H1 (cell line): ENCODE measurements around the gene BRINP3. TPM values are rescaled to one million over a fixed set of nuclear protein-coding genes. Genes with fewer than 3 reads are reported as not detected.

ENCODE experiments used
- CTCF ChIA-PET: fragments of 300-600 bp; sonication (Branson Sonifier 250); formaldehyde crosslinking; loops from one replicate; lab custom pipeline; 2021; ENCODE audit not compliant: partially characterized antibody; lab: Charles Lee
- POLR2A ChIA-PET: fragments of 300-600 bp; sonication (Branson Sonifier 250); formaldehyde crosslinking; loops from one replicate; lab custom pipeline; 2021; ENCODE audit warnings: inconsistent platforms; ENCODE audit not compliant: partially characterized antibody; lab: Charles Lee
- DNase-seq, 2 experiments: peaks; one replicate each; pipeline versions ENCODE4 v3.0.0 to v3.0.0-alpha.2; 2010 to 2022; ENCODE audit warnings: low spot score in 2 of 2, low read depth in 1 of 2, mixed read lengths in 1 of 2
- FAIRE-seq: peaks from 2 replicates; lab custom pipeline; 2011; peaks lifted over from hg19 to GRCh38; lab: Jason Lieb, UNC
- H2AFZ ChIP-seq: 2 replicates; pipeline ENCODE4 v1.8.1; 2012; ENCODE audit warnings: low read length, inconsistent platforms
- H2AK5ac ChIP-seq: 2 replicates; pipeline ENCODE4 v1.6.1; 2013; ENCODE audit warnings: low read depth, low read length
- H2BK120ac ChIP-seq: replicated peaks from 2 replicates; pipeline ENCODE3; 2013; ENCODE audit warnings: low read depth, low read length, inconsistent platforms
- H2BK12ac ChIP-seq: 2 replicates; pipeline ENCODE4 v1.6.1; 2013; ENCODE audit warnings: low read depth, low read length
- H2BK15ac ChIP-seq: 2 replicates; pipeline ENCODE4 v1.6.1; 2013; ENCODE audit warnings: low read length
- H2BK20ac ChIP-seq: 2 replicates; pipeline ENCODE4 v1.6.1; 2013; ENCODE audit warnings: low read length
- H2BK5ac ChIP-seq: 2 replicates; pipeline ENCODE4 v1.6.1; 2013; ENCODE audit warnings: low read depth, low read length
- H3K14ac ChIP-seq: 2 replicates; pipeline ENCODE4 v1.6.1; 2013; ENCODE audit warnings: inconsistent platforms; ENCODE audit not compliant: insufficient read length
- H3K18ac ChIP-seq: 2 replicates; pipeline ENCODE4 v1.6.1; 2013; ENCODE audit warnings: low read length; ENCODE audit errors: extremely low read depth
- H3K23ac ChIP-seq: 2 replicates; pipeline ENCODE4 v1.6.1; 2013; ENCODE audit warnings: inconsistent platforms; ENCODE audit not compliant: insufficient read length
- H3K23me2 ChIP-seq: 2 replicates; pipeline ENCODE4 v1.6.1; 2013; ENCODE audit warnings: low read depth, low read length
- H3K27ac ChIP-seq: 2 replicates; pipeline ENCODE4 v1.6.1; 2011; ENCODE audit warnings: low read depth, low read length, inconsistent platforms
- H3K27me3 ChIP-seq, 4 experiments: replicated peaks in 1 of 4; 1 replicate in 1 of 4; 2 replicates in 3 of 4; pipeline versions ENCODE4 v1.6.1 to v1.8.1; 2011 to 2013; ENCODE audit warnings: low read length in 3 of 4, mild to moderate bottlenecking in 3 of 4, inconsistent platforms in 2 of 4, mixed read lengths in 2 of 4, moderate library complexity in 1 of 4; ENCODE audit not compliant: control insufficient read depth in 3 of 4, insufficient read depth in 3 of 4; ENCODE audit errors: extremely low read depth in 1 of 4
- H3K36me3 ChIP-seq, 4 experiments: 2 replicates each; pipeline versions ENCODE4 v1.6.1 to v1.8.1; 2011 to 2013; ENCODE audit warnings: mild to moderate bottlenecking in 4 of 4, low read length in 3 of 4, moderate library complexity in 2 of 4, control low read depth in 1 of 4, inconsistent platforms in 1 of 4; ENCODE audit not compliant: insufficient read depth in 4 of 4, control insufficient read depth in 2 of 4
- H3K4ac ChIP-seq: replicated peaks from 2 replicates; pipeline ENCODE3; 2013; ENCODE audit warnings: low read length, low read depth, mixed read lengths, inconsistent platforms; ENCODE audit not compliant: insufficient read length
- H3K4me1 ChIP-seq, 4 experiments: replicated peaks in 1 of 4; 1 replicate in 1 of 4; 2 replicates in 3 of 4; pipeline versions ENCODE4 v1.6.1 to v1.8.1; 2011 to 2013; ENCODE audit warnings: low read length in 3 of 4, inconsistent platforms in 2 of 4, mixed read lengths in 1 of 4; ENCODE audit not compliant: insufficient read depth in 4 of 4, control insufficient read depth in 3 of 4
- H3K4me2 ChIP-seq, 2 experiments: 2 replicates each; pipeline versions ENCODE4 v1.6.1 to v1.8.1; 2011 to 2013; ENCODE audit warnings: low read depth in 2 of 2, low read length in 2 of 2, control low read depth in 1 of 2, inconsistent platforms in 1 of 2, mild to moderate bottlenecking in 1 of 2; ENCODE audit not compliant: insufficient read depth in 1 of 2
- H3K4me3 ChIP-seq, 4 experiments: fragments of 200-600, 300-600 bp in 1 of 4; sonication (generic), shearing (Covaris generic), sonication (Bioruptor Twin) in 1 of 4; 2 replicates each; pipeline versions ENCODE4 v1.5.1 to v1.8.1; 2011 to 2016; ENCODE audit warnings: low read length in 4 of 4, low read depth in 3 of 4, control low read depth in 2 of 4, inconsistent platforms in 2 of 4, mild to moderate bottlenecking in 2 of 4, mixed read lengths in 1 of 4, moderate library complexity in 1 of 4; ENCODE audit not compliant: insufficient read depth in 2 of 4; ENCODE audit errors: extremely low read depth in 1 of 4
- H3K56ac ChIP-seq: replicated peaks from 2 replicates; pipeline ENCODE3; 2013; ENCODE audit warnings: low read depth, mild to moderate bottlenecking, mixed read lengths, low read length, inconsistent platforms; ENCODE audit not compliant: insufficient read length
- H3K79me1 ChIP-seq: 2 replicates; pipeline ENCODE4 v1.6.1; 2013; ENCODE audit warnings: low read depth, low read length, control low read depth
- H3K79me2 ChIP-seq, 2 experiments: 2 replicates each; pipeline versions ENCODE4 v1.6.1 to v1.8.1; 2012 to 2013; ENCODE audit warnings: low read length in 2 of 2, mild to moderate bottlenecking in 2 of 2, inconsistent platforms in 1 of 2; ENCODE audit not compliant: insufficient read depth in 2 of 2, control insufficient read depth in 1 of 2
- H3K9ac ChIP-seq, 4 experiments: replicated peaks in 1 of 4; 1 replicate in 1 of 4; 2 replicates in 3 of 4; pipeline versions ENCODE4 v1.6.1 to v1.8.1; 2011 to 2013; ENCODE audit warnings: low read depth in 3 of 4, low read length in 3 of 4, control low read depth in 2 of 4, mild to moderate bottlenecking in 2 of 4, moderate library complexity in 2 of 4, inconsistent platforms in 1 of 4; ENCODE audit errors: extremely low read depth in 1 of 4
- H3K9me3 ChIP-seq, 2 experiments: 2 replicates each; pipeline versions ENCODE4 v1.6.1 to v1.8.1; 2012 to 2013; ENCODE audit warnings: mild to moderate bottlenecking in 2 of 2, moderate library complexity in 2 of 2, control low read depth in 1 of 2, inconsistent platforms in 1 of 2, low read depth in 1 of 2, low read length in 1 of 2, mixed read lengths in 1 of 2; ENCODE audit not compliant: insufficient read depth in 2 of 2
- H4K20me1 ChIP-seq, 2 experiments: replicated peaks in 1 of 2; 2 replicates each; pipeline versions ENCODE3 to v1.8.1; 2011 to 2013; ENCODE audit warnings: inconsistent platforms in 2 of 2, low read length in 2 of 2, mild to moderate bottlenecking in 1 of 2; ENCODE audit not compliant: insufficient read depth in 2 of 2, control insufficient read depth in 1 of 2
- H4K5ac ChIP-seq: 2 replicates; pipeline ENCODE4 v1.6.1; 2013; ENCODE audit warnings: low read length, low read depth, mixed read lengths, inconsistent platforms; ENCODE audit not compliant: insufficient read length
- H4K8ac ChIP-seq: 2 replicates; pipeline ENCODE4 v1.8.0; 2013; ENCODE audit warnings: mild to moderate bottlenecking, moderate library complexity, low read length, inconsistent platforms; ENCODE audit not compliant: insufficient read depth; ENCODE audit errors: extremely low read depth
- H4K91ac ChIP-seq: replicated peaks from 2 replicates; pipeline ENCODE3; 2013; ENCODE audit warnings: low read length, mixed read lengths, inconsistent platforms; ENCODE audit not compliant: insufficient read length
- CBX8 ChIP-seq: fragments of 300-800, 300-1000 bp; sonication (generic); IDR thresholded peaks from 2 replicates; pipeline ENCODE4 v1.7.1; 2016; ENCODE audit warnings: low read depth, low read length, borderline replicate concordance
- CEBPB ChIP-seq: IDR thresholded peaks from 2 replicates; pipeline ENCODE4 v1.6.1; 2012; ENCODE audit warnings: low read depth, low read length
- CHD1 ChIP-seq: IDR thresholded peaks from 2 replicates; pipeline ENCODE4 v1.6.1; 2012; ENCODE audit warnings: low read depth, low read length, improper control_type of control experiment
- CTBP2 ChIP-seq: IDR thresholded peaks from 2 replicates; pipeline ENCODE4 v1.7.0; 2011; ENCODE audit warnings: borderline replicate concordance, mild to moderate bottlenecking, moderate library complexity, mixed read lengths, low read length; ENCODE audit not compliant: insufficient read depth, insufficient read length
- EZH2 ChIP-seq: fragments of 200-600 bp; sonication (generic); IDR thresholded peaks from 2 replicates; pipeline ENCODE4 v1.7.1; 2012; ENCODE audit warnings: low read depth, mild to moderate bottlenecking, moderate library complexity, low read length, inconsistent platforms; ENCODE audit not compliant: severe bottlenecking
- GABPA ChIP-seq: IDR thresholded peaks from 2 replicates; pipeline ENCODE4 v1.6.1; 2011; ENCODE audit warnings: mild to moderate bottlenecking, low read length, moderate library complexity, borderline replicate concordance; ENCODE audit not compliant: insufficient read depth
- GTF2F1 ChIP-seq: IDR thresholded peaks from 2 replicates; pipeline ENCODE4 v1.6.1; 2012; ENCODE audit warnings: low read depth, low read length, improper control_type of control experiment, borderline replicate concordance
- JUN ChIP-seq: IDR thresholded peaks from 2 replicates; pipeline ENCODE4 v1.6.1; 2011; ENCODE audit warnings: low read depth, mild to moderate bottlenecking, improper control_type of control experiment, low read length
- JUND ChIP-seq: IDR thresholded peaks from 2 replicates; pipeline ENCODE4 v1.6.1; 2011; ENCODE audit warnings: mild to moderate bottlenecking, improper control_type of control experiment, low read length
- KDM4A ChIP-seq: IDR thresholded peaks from one replicate; pipeline ENCODE4 v1.7.1; 2012; ENCODE audit warnings: low read depth, mild to moderate bottlenecking, moderate library complexity, low read length, inconsistent platforms; ENCODE audit not compliant: severe bottlenecking
- KDM5A ChIP-seq: fragments of 200-600 bp; IDR thresholded peaks from 2 replicates; pipeline ENCODE4 v1.7.1; 2012; ENCODE audit warnings: mild to moderate bottlenecking, low read length, inconsistent platforms, mixed read lengths
- POLR2AphosphoS5 ChIP-seq: IDR thresholded peaks from 2 replicates; pipeline ENCODE4 v1.6.1; 2011; ENCODE audit warnings: low read depth, low read length
- RAD21 ChIP-seq, 2 experiments: IDR thresholded peaks in 1 of 2; conservative IDR thresholded peaks in 1 of 2; 2 replicates each; pipeline ENCODE4 v1.6.1; 2011; ENCODE audit warnings: low read depth in 2 of 2, low read length in 2 of 2, improper control_type of control experiment in 1 of 2, inconsistent platforms in 1 of 2, mild to moderate bottlenecking in 1 of 2, moderate library complexity in 1 of 2
- SP2 ChIP-seq: IDR thresholded peaks from 2 replicates; pipeline ENCODE4 v1.6.1; 2012; ENCODE audit warnings: mild to moderate bottlenecking, low read length, inconsistent platforms
- SP4 ChIP-seq: IDR thresholded peaks from 2 replicates; pipeline ENCODE4 v1.6.1; 2012; ENCODE audit warnings: low read length, inconsistent platforms
- WGBS, 2 experiments: shearing (Covaris generic) in 1 of 2; methylation state at CpG; one replicate each; pipeline versions ENCODE4 v1.1.6 to v1.1.7; 2013 to 2015; ENCODE audit warnings: low lambda C conversion rate in 2 of 2, mixed read lengths in 2 of 2, inconsistent platforms in 1 of 2, low coverage in 1 of 2, missing lambda C conversion rate in 1 of 2; ENCODE audit not compliant: insufficient replicate concordance in 2 of 2, insufficient coverage in 1 of 2, insufficient read length in 1 of 2; ENCODE audit errors: extremely low coverage in 1 of 2, missing lambda C conversion rate in 1 of 2; 5-methylcytosine and 5-hydroxymethylcytosine counted together
- polyA plus RNA-seq, 7 experiments: library from polyadenylated mRNA; depleted of rRNA in 3 of 7; stranded (reverse) in 5 of 7; unstranded in 2 of 7; fragments of >200 nt in 5 of 7; fragments of 200-250 nt in 2 of 7; gene quantifications; 1 replicate in 5 of 7; 2 replicates in 1 of 7; 4 replicates in 1 of 7; pipeline versions ENCODE4 v1.2.1 to v1.2.3, GENCODE V29; 2011 to 2013; ENCODE audit warnings: missing spikeins in 2 of 7, mixed read lengths in 2 of 7
- total RNA-seq: library from RNA; stranded (reverse); fragmentation: NEBNext Ultra II Directional; extraction: Animal tissue kit (Norgen Biotek cat#: 25700); gene quantifications from 2 replicates; pipeline ENCODE4 v1.2.1, GENCODE V29; 2021

Gene BRINP3
- total and polyA plus RNA-seq, 2 of the 8 experiments (the other 6 are each of a cell fraction or from before 2014, with no cell fraction given): not detected

DNA sequence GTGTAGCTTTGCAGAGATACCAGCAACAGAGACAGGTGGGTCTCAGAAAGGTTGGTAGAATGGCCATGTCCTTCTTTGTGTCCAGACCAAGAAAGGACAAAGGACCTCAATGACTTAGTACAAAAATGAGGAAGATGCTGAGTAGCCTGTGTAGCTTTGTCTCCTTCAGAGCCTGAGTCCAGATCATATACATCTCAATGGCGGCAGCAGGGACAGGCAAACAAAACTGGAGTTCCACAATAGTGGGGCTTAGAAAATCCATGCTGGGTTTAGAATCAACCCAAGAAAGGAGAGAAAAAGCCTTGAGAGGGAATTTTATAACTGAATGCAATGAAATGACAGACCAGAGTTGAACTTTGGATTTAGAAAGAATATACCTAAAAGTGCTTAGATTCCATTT, 339.0 kb downstream of the BRINP3 start:
- no peak overlapping the region for H3K4me2 ChIP-seq
- H3K79me2 ChIP-seq: no peaks in the 10 kb centered on the region
- H4K91ac ChIP-seq: no peak overlapping the region
- H4K20me1 ChIP-seq: no peaks in the 10 kb centered on the region
- H2BK12ac ChIP-seq: no peak overlapping the region
- H3K9me3 ChIP-seq: no peaks in the 10 kb centered on the region
- H2AFZ ChIP-seq: 0 out of 2 replicates have a peak overlapping the region, but pooled peaks have one; percentile 21
- no peak overlapping the region for H3K4ac ChIP-seq
- FAIRE-seq (no peak), DNase-seq (no peak)
- H3K56ac ChIP-seq: no peak overlapping the region
- no peak overlapping the region for H3K18ac ChIP-seq
- H3K23ac ChIP-seq: no peak overlapping the region
- no peak overlapping the region for H3K27ac ChIP-seq
- WGBS, 2 experiments: 83% methylated on average over 1 of the region's 1 CpG; no CpG with 5 or more reads in 1 of the 2 experiments
- no peaks in the 10 kb centered on the region for H3K27me3 ChIP-seq
- ChIA-PET POLR2A (no interaction called here), CTCF (no interaction called here)
- no peak overlapping the region for H2BK15ac ChIP-seq
- no peak overlapping the region for H2BK5ac ChIP-seq
- H3K4me3 ChIP-seq: no peak overlapping the region
- no peak overlapping the region for H2BK20ac ChIP-seq
- H4K5ac ChIP-seq: no peak overlapping the region
- H3K36me3 ChIP-seq: no peaks in the 10 kb centered on the region
- no peak overlapping the region for H3K14ac ChIP-seq
- no peaks in the 10 kb centered on the region for H3K79me1 ChIP-seq
- no peaks in the 10 kb centered on the region for H3K4me1 ChIP-seq
- H2AK5ac ChIP-seq: no peak overlapping the region
- no peaks in the 10 kb centered on the region for H3K23me2 ChIP-seq
- H4K8ac ChIP-seq: no peak overlapping the region
- H3K9ac ChIP-seq: no peak overlapping the region
- no peak overlapping the region for H2BK120ac ChIP-seq
- TF ChIP-seq CEBPB: no peak
- no peak for TF ChIP-seq CBX8
- no peak for TF ChIP-seq SP4
- TF ChIP-seq EZH2: no peak
- no peak for TF ChIP-seq JUND
- TF ChIP-seq SP2: no peak
- no peak for TF ChIP-seq GABPA
- TF ChIP-seq RAD21 (IDR thresholded peaks at IDR 0.05 in 1 of 2, conservative IDR thresholded peaks at IDR 0.05 in 1 of 2; ENCODE audit: low read depth in 2 of 2, low read length in 2 of 2): no peak
- TF ChIP-seq CHD1: no peak
- no peak for TF ChIP-seq KDM4A
- no peak for TF ChIP-seq POLR2AphosphoS5
- TF ChIP-seq JUN: no peak
- TF ChIP-seq CTBP2: no peak
- TF ChIP-seq GTF2F1: no peak
- no peak for TF ChIP-seq KDM5A
